Measurements from ENCODE around the gene THOP1.

- TF ChIP-seq, protein P1, sequence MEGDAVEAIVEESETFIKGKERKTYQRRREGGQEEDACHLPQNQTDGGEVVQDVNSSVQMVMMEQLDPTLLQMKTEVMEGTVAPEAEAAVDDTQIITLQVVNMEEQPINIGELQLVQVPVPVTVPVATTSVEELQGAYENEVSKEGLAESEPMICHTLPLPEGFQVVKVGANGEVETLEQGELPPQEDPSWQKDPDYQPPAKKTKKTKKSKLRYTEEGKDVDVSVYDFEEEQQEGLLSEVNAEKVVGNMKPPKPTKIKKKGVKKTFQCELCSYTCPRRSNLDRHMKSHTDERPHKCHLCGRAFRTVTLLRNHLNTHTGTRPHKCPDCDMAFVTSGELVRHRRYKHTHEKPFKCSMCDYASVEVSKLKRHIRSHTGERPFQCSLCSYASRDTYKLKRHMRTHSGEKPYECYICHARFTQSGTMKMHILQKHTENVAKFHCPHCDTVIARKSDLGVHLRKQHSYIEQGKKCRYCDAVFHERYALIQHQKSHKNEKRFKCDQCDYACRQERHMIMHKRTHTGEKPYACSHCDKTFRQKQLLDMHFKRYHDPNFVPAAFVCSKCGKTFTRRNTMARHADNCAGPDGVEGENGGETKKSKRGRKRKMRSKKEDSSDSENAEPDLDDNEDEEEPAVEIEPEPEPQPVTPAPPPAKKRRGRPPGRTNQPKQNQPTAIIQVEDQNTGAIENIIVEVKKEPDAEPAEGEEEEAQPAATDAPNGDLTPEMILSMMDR (IDR thresholded peaks at IDR 0.05), result no peak
- TF ChIP-seq POLR2A (IDR thresholded peaks at IDR 0.05), result no peak
These were observed 67.8 kb downstream of the THOP1 start for GRCh38 chr19:2853015-2853606.

All from esophagus squamous epithelium (tissue), 4 donors.